GM18505 (cell line): ENCODE data around the gene GPR160.
A peak's percentile ranks its signal among the peaks of the same experiment; 100 is the strongest.

ENCODE experiments used
- ATAC-seq: cut with Tn5 transposase; IDR thresholded peaks from one replicate; pipeline ENCODE4 v1.9.1; 2021; ENCODE audit not compliant: unreplicated experiment
- POLR2A ChIP-seq: IDR thresholded peaks from 4 replicates; pipeline ENCODE4 v1.6.1; 2011; ENCODE audit warnings: borderline replicate concordance; ENCODE audit not compliant: insufficient read depth, insufficient read length; ENCODE audit errors: extremely low read depth

Gene GPR160

GRCh38 chr3:170037463-170038433 lies at the start of gene GPR160:
TSS of gene GPR160 (plus strand) at chr3:170037995. CDS start at chr3:170083973, 45,978 bp downstream.
- TF ChIP-seq POLR2A: peak; percentile 69
- peak; percentile 89 for ATAC-seq

- no peak for ATAC-seq
- TF ChIP-seq POLR2A: no peak
Observed at GRCh38 chr3:169990431-169990830, 47.4 kb upstream of the GPR160 start.

- ATAC-seq: no peak
- no peak for TF ChIP-seq POLR2A
Observed at GRCh38 chr3:169992156-169992555, 45.6 kb upstream of the GPR160 start.

GRCh38 chr3:169992781-169993180 lies 45.0 kb upstream of the GPR160 start:
- TF ChIP-seq POLR2A: no peak
- no peak for ATAC-seq

- no peak for TF ChIP-seq POLR2A
- ATAC-seq: no peak
Observed at GRCh38 chr3:169993761-169994160, 44.0 kb upstream of the GPR160 start.

GRCh38 chr3:169996063-169996462 lies 41.7 kb upstream of the GPR160 start:
- ATAC-seq: no peak
- no peak for TF ChIP-seq POLR2A

- peak; percentile 31 for ATAC-seq
- TF ChIP-seq POLR2A: no peak
Observed at GRCh38 chr3:169998668-169999131, 39.1 kb upstream of the GPR160 start.

GRCh38 chr3:169999433-169999832 lies 38.4 kb upstream of the GPR160 start:
- no peak for TF ChIP-seq POLR2A
- peak; percentile 89 for ATAC-seq

GRCh38 chr3:170000051-170000450 lies 37.7 kb upstream of the GPR160 start:
- no peak for TF ChIP-seq POLR2A
- no peak for ATAC-seq

GRCh38 chr3:170002231-170002630 lies 35.6 kb upstream of the GPR160 start:
- ATAC-seq: no peak

GRCh38 chr3:170002879-170003278 lies 34.9 kb upstream of the GPR160 start:
- ATAC-seq: no peak
- no peak for TF ChIP-seq POLR2A

More at GRCh38 chr3:170002231-170002630, 35.6 kb upstream of the GPR160 start:
- no peak for TF ChIP-seq POLR2A

- TF ChIP-seq POLR2A: no peak
- ATAC-seq: no peak
Observed at GRCh38 chr3:170003881-170004356, 33.9 kb upstream of the GPR160 start.

- no peak for TF ChIP-seq POLR2A
- peak; percentile 65 for ATAC-seq
Observed at GRCh38 chr3:170007031-170007663, 30.6 kb upstream of the GPR160 start.
